H1 (cell line): Measurements from ENCODE around the gene GPC6. TPM values are rescaled to one million over a fixed set of nuclear protein-coding genes. Genes with fewer than 3 reads are reported as not detected.

ENCODE experiments used
- CTCF ChIA-PET: fragments of 300-600 bp; sonication (Branson Sonifier 250); formaldehyde crosslinking; loops from one replicate; lab custom pipeline; 2021; ENCODE audit not compliant: partially characterized antibody; lab: Charles Lee
- POLR2A ChIA-PET: fragments of 300-600 bp; sonication (Branson Sonifier 250); formaldehyde crosslinking; loops from one replicate; lab custom pipeline; 2021; ENCODE audit warnings: inconsistent platforms; ENCODE audit not compliant: partially characterized antibody; lab: Charles Lee
- DNase-seq, 2 experiments: peaks; one replicate each; pipeline versions ENCODE4 v3.0.0 to v3.0.0-alpha.2; 2010 to 2022; ENCODE audit warnings: low spot score in 2 of 2, low read depth in 1 of 2, mixed read lengths in 1 of 2
- FAIRE-seq: peaks from 2 replicates; lab custom pipeline; 2011; peaks lifted over from hg19 to GRCh38; lab: Jason Lieb, UNC
- H2AFZ ChIP-seq: 2 replicates; pipeline ENCODE4 v1.8.1; 2012; ENCODE audit warnings: low read length, inconsistent platforms
- H2AK5ac ChIP-seq: 2 replicates; pipeline ENCODE4 v1.6.1; 2013; ENCODE audit warnings: low read depth, low read length
- H2BK120ac ChIP-seq: replicated peaks from 2 replicates; pipeline ENCODE3; 2013; ENCODE audit warnings: low read depth, low read length, inconsistent platforms
- H2BK12ac ChIP-seq: 2 replicates; pipeline ENCODE4 v1.6.1; 2013; ENCODE audit warnings: low read depth, low read length
- H2BK15ac ChIP-seq: 2 replicates; pipeline ENCODE4 v1.6.1; 2013; ENCODE audit warnings: low read length
- H2BK20ac ChIP-seq: 2 replicates; pipeline ENCODE4 v1.6.1; 2013; ENCODE audit warnings: low read length
- H2BK5ac ChIP-seq: 2 replicates; pipeline ENCODE4 v1.6.1; 2013; ENCODE audit warnings: low read depth, low read length
- H3K14ac ChIP-seq: 2 replicates; pipeline ENCODE4 v1.6.1; 2013; ENCODE audit warnings: inconsistent platforms; ENCODE audit not compliant: insufficient read length
- H3K18ac ChIP-seq: 2 replicates; pipeline ENCODE4 v1.6.1; 2013; ENCODE audit warnings: low read length; ENCODE audit errors: extremely low read depth
- H3K23ac ChIP-seq: 2 replicates; pipeline ENCODE4 v1.6.1; 2013; ENCODE audit warnings: inconsistent platforms; ENCODE audit not compliant: insufficient read length
- H3K23me2 ChIP-seq: 2 replicates; pipeline ENCODE4 v1.6.1; 2013; ENCODE audit warnings: low read depth, low read length
- H3K27ac ChIP-seq: 2 replicates; pipeline ENCODE4 v1.6.1; 2011; ENCODE audit warnings: low read depth, low read length, inconsistent platforms
- H3K27me3 ChIP-seq, 4 experiments: replicated peaks in 1 of 4; 1 replicate in 1 of 4; 2 replicates in 3 of 4; pipeline versions ENCODE4 v1.6.1 to v1.8.1; 2011 to 2013; ENCODE audit warnings: low read length in 3 of 4, mild to moderate bottlenecking in 3 of 4, inconsistent platforms in 2 of 4, mixed read lengths in 2 of 4, moderate library complexity in 1 of 4; ENCODE audit not compliant: control insufficient read depth in 3 of 4, insufficient read depth in 3 of 4; ENCODE audit errors: extremely low read depth in 1 of 4
- H3K36me3 ChIP-seq, 4 experiments: 2 replicates each; pipeline versions ENCODE4 v1.6.1 to v1.8.1; 2011 to 2013; ENCODE audit warnings: mild to moderate bottlenecking in 4 of 4, low read length in 3 of 4, moderate library complexity in 2 of 4, control low read depth in 1 of 4, inconsistent platforms in 1 of 4; ENCODE audit not compliant: insufficient read depth in 4 of 4, control insufficient read depth in 2 of 4
- H3K4ac ChIP-seq: replicated peaks from 2 replicates; pipeline ENCODE3; 2013; ENCODE audit warnings: low read length, low read depth, mixed read lengths, inconsistent platforms; ENCODE audit not compliant: insufficient read length
- H3K4me1 ChIP-seq, 4 experiments: replicated peaks in 1 of 4; 1 replicate in 1 of 4; 2 replicates in 3 of 4; pipeline versions ENCODE4 v1.6.1 to v1.8.1; 2011 to 2013; ENCODE audit warnings: low read length in 3 of 4, inconsistent platforms in 2 of 4, mixed read lengths in 1 of 4; ENCODE audit not compliant: insufficient read depth in 4 of 4, control insufficient read depth in 3 of 4
- H3K4me2 ChIP-seq, 2 experiments: 2 replicates each; pipeline versions ENCODE4 v1.6.1 to v1.8.1; 2011 to 2013; ENCODE audit warnings: low read depth in 2 of 2, low read length in 2 of 2, control low read depth in 1 of 2, inconsistent platforms in 1 of 2, mild to moderate bottlenecking in 1 of 2; ENCODE audit not compliant: insufficient read depth in 1 of 2
- H3K4me3 ChIP-seq, 4 experiments: fragments of 200-600, 300-600 bp in 1 of 4; sonication (generic), shearing (Covaris generic), sonication (Bioruptor Twin) in 1 of 4; 2 replicates each; pipeline versions ENCODE4 v1.5.1 to v1.8.1; 2011 to 2016; ENCODE audit warnings: low read length in 4 of 4, low read depth in 3 of 4, control low read depth in 2 of 4, inconsistent platforms in 2 of 4, mild to moderate bottlenecking in 2 of 4, mixed read lengths in 1 of 4, moderate library complexity in 1 of 4; ENCODE audit not compliant: insufficient read depth in 2 of 4; ENCODE audit errors: extremely low read depth in 1 of 4
- H3K56ac ChIP-seq: replicated peaks from 2 replicates; pipeline ENCODE3; 2013; ENCODE audit warnings: low read depth, mild to moderate bottlenecking, mixed read lengths, low read length, inconsistent platforms; ENCODE audit not compliant: insufficient read length
- H3K79me1 ChIP-seq: 2 replicates; pipeline ENCODE4 v1.6.1; 2013; ENCODE audit warnings: low read depth, low read length, control low read depth
- H3K79me2 ChIP-seq, 2 experiments: 2 replicates each; pipeline versions ENCODE4 v1.6.1 to v1.8.1; 2012 to 2013; ENCODE audit warnings: low read length in 2 of 2, mild to moderate bottlenecking in 2 of 2, inconsistent platforms in 1 of 2; ENCODE audit not compliant: insufficient read depth in 2 of 2, control insufficient read depth in 1 of 2
- H3K9ac ChIP-seq, 4 experiments: replicated peaks in 1 of 4; 1 replicate in 1 of 4; 2 replicates in 3 of 4; pipeline versions ENCODE4 v1.6.1 to v1.8.1; 2011 to 2013; ENCODE audit warnings: low read depth in 3 of 4, low read length in 3 of 4, control low read depth in 2 of 4, mild to moderate bottlenecking in 2 of 4, moderate library complexity in 2 of 4, inconsistent platforms in 1 of 4; ENCODE audit errors: extremely low read depth in 1 of 4
- H3K9me3 ChIP-seq, 2 experiments: 2 replicates each; pipeline versions ENCODE4 v1.6.1 to v1.8.1; 2012 to 2013; ENCODE audit warnings: mild to moderate bottlenecking in 2 of 2, moderate library complexity in 2 of 2, control low read depth in 1 of 2, inconsistent platforms in 1 of 2, low read depth in 1 of 2, low read length in 1 of 2, mixed read lengths in 1 of 2; ENCODE audit not compliant: insufficient read depth in 2 of 2
- H4K20me1 ChIP-seq, 2 experiments: replicated peaks in 1 of 2; 2 replicates each; pipeline versions ENCODE3 to v1.8.1; 2011 to 2013; ENCODE audit warnings: inconsistent platforms in 2 of 2, low read length in 2 of 2, mild to moderate bottlenecking in 1 of 2; ENCODE audit not compliant: insufficient read depth in 2 of 2, control insufficient read depth in 1 of 2
- H4K5ac ChIP-seq: 2 replicates; pipeline ENCODE4 v1.6.1; 2013; ENCODE audit warnings: low read length, low read depth, mixed read lengths, inconsistent platforms; ENCODE audit not compliant: insufficient read length
- H4K8ac ChIP-seq: 2 replicates; pipeline ENCODE4 v1.8.0; 2013; ENCODE audit warnings: mild to moderate bottlenecking, moderate library complexity, low read length, inconsistent platforms; ENCODE audit not compliant: insufficient read depth; ENCODE audit errors: extremely low read depth
- H4K91ac ChIP-seq: replicated peaks from 2 replicates; pipeline ENCODE3; 2013; ENCODE audit warnings: low read length, mixed read lengths, inconsistent platforms; ENCODE audit not compliant: insufficient read length
- FOSL1 ChIP-seq: IDR thresholded peaks from 2 replicates; pipeline ENCODE4 v1.6.1; 2011; ENCODE audit warnings: mild to moderate bottlenecking, low read depth, low read length, moderate library complexity; ENCODE audit not compliant: insufficient read depth
- SP2 ChIP-seq: IDR thresholded peaks from 2 replicates; pipeline ENCODE4 v1.6.1; 2012; ENCODE audit warnings: mild to moderate bottlenecking, low read length, inconsistent platforms
- ZNF274 ChIP-seq: IDR thresholded peaks from 2 replicates; pipeline ENCODE4 v1.7.0; 2012; ENCODE audit warnings: low read length, borderline replicate concordance; ENCODE audit errors: extremely low read depth
- WGBS, 2 experiments: shearing (Covaris generic) in 1 of 2; methylation state at CpG; one replicate each; pipeline versions ENCODE4 v1.1.6 to v1.1.7; 2013 to 2015; ENCODE audit warnings: low lambda C conversion rate in 2 of 2, mixed read lengths in 2 of 2, inconsistent platforms in 1 of 2, low coverage in 1 of 2, missing lambda C conversion rate in 1 of 2; ENCODE audit not compliant: insufficient replicate concordance in 2 of 2, insufficient coverage in 1 of 2, insufficient read length in 1 of 2; ENCODE audit errors: extremely low coverage in 1 of 2, missing lambda C conversion rate in 1 of 2; 5-methylcytosine and 5-hydroxymethylcytosine counted together
- polyA plus RNA-seq, 7 experiments: library from polyadenylated mRNA; depleted of rRNA in 3 of 7; stranded (reverse) in 5 of 7; unstranded in 2 of 7; fragments of >200 nt in 5 of 7; fragments of 200-250 nt in 2 of 7; gene quantifications; 1 replicate in 5 of 7; 2 replicates in 1 of 7; 4 replicates in 1 of 7; pipeline versions ENCODE4 v1.2.1 to v1.2.3, GENCODE V29; 2011 to 2013; ENCODE audit warnings: missing spikeins in 2 of 7, mixed read lengths in 2 of 7
- total RNA-seq: library from RNA; stranded (reverse); fragmentation: NEBNext Ultra II Directional; extraction: Animal tissue kit (Norgen Biotek cat#: 25700); gene quantifications from 2 replicates; pipeline ENCODE4 v1.2.1, GENCODE V29; 2021

The GPC6 gene
- total and polyA plus RNA-seq, 2 of the 8 experiments (the other 6 are each of a cell fraction or from before 2014, with no cell fraction given): 5.4 to 12.0 TPM

DNA sequence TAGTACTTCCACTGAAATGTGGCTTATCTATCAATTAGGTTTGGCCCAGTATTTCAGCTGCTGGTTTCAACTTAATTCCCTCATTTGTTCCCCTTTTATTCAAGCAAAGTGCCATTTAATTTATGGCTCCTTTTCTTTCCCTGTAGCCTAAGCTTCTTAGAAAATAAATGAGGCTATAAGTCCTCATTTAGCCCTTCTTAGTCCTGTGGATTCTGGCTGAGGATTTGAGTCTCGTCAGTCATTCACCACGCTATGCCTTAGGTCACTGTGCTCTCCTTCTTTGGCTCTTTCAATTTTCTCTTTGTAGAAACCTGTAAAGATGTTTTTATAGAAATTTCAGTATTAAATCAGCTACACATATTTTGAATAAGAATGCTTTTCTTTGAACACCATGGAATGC lies 579.1 kb downstream of the GPC6 start:
- ChIA-PET CTCF (no interaction called here), POLR2A (no interaction called here)
- Histone ChIP-seq H2BK20ac (no peak overlapping the region), H4K20me1 (no peaks in the 10 kb centered on the region), H2BK15ac (no peak overlapping the region), H2BK120ac (no peak overlapping the region), H3K14ac (no peak overlapping the region), H2BK5ac (no peak overlapping the region), H3K27me3 (no peaks in the 10 kb centered on the region), H3K36me3 (no peaks in the 10 kb centered on the region), H3K4me1 (peaks cover 0 to 4% (median 0%) of the 10 kb centered on the region in 4 experiments; a peak in 3 of 7 replicates), H4K8ac (no peak overlapping the region), H2AFZ (no peak overlapping the region), H3K23me2 (no peaks in the 10 kb centered on the region), H3K27ac (no peak overlapping the region), H3K18ac (no peak overlapping the region), H2BK12ac (no peak overlapping the region), H4K5ac (no peak overlapping the region), H3K4me3 (no peak overlapping the region), H4K91ac (no peak overlapping the region), H3K4me2 (no peak overlapping the region), H3K56ac (no peak overlapping the region), H3K4ac (no peak overlapping the region), H3K79me1 (no peaks in the 10 kb centered on the region), H2AK5ac (no peak overlapping the region), H3K79me2 (no peaks in the 10 kb centered on the region), H3K23ac (no peak overlapping the region), H3K9me3 (no peaks in the 10 kb centered on the region), H3K9ac (no peak overlapping the region)
- FAIRE-seq (no peak), DNase-seq (no peak)
- WGBS, 2 experiments: 55% methylated on average over 2 of the region's 2 CpGs; no CpG with 5 or more reads in 1 of the 2 experiments
- TF ChIP-seq ZNF274: no peak
- TF ChIP-seq SP2: no peak
- TF ChIP-seq FOSL1: no peak
